SK-N-MC (cell line): Measurements from ENCODE around the gene PLXNA1.

Experiments used
- EZH2 ChIP-seq: fragments of 200-600 bp; sonication (generic); IDR thresholded peaks from one replicate; pipeline ENCODE4 v1.6.1; 2017; ENCODE audit warnings: antibody characterized with exemption
- FOXP2 ChIP-seq: optimal IDR thresholded peaks from 2 replicates; pipeline ENCODE3; 2011; ENCODE audit warnings: mild to moderate bottlenecking, moderate library complexity; ENCODE audit not compliant: insufficient read depth; ENCODE audit errors: extremely low read length, control extremely low read depth
- POLR2AphosphoS5 ChIP-seq: IDR thresholded peaks from 2 replicates; pipeline ENCODE4 v1.6.1; 2012; ENCODE audit warnings: mild to moderate bottlenecking, low read depth, low read length, borderline replicate concordance

DNA sequence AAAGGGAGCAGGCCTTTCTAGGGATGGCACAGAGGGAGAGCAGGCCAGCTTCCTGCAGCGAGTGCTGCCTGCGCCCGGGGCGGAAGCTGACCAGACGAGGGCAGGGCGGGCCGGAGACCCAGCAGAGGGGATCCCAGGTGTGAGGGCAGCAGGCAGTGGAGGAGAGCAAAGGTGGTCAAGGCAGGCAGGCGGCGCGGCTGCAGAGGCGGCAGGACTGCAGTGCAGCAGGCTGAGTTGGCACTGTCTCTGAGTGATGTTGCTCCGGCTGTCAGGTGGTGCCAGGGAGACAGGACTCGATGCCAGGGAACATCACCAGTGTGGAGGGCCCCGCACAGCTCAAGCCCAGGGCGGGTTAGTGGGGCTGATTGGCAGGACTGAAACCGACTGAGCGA lies 22.3 kb upstream of the PLXNA1 start:
- TF ChIP-seq EZH2 (no peak), POLR2AphosphoS5 (no peak), FOXP2 (no peak)
